KOPT-K1 (cell line): ENCODE measurements around the gene RBM18.

Source experiments
- H3K27ac ChIP-seq: fragments of 200-600 bp; sonication (generic); 2 replicates; pipeline ENCODE4 v1.5.1; 2016; ENCODE audit warnings: antibody characterized with exemption, mild to moderate bottlenecking, low read depth, low read length; ENCODE audit not compliant: poor library complexity, severe bottlenecking
- H3K36me3 ChIP-seq: fragments of 200-600 bp; sonication (generic); 2 replicates; pipeline ENCODE4 v1.5.1; 2017; ENCODE audit warnings: antibody characterized with exemption, mild to moderate bottlenecking, low read length, moderate library complexity; ENCODE audit not compliant: insufficient read depth
- H3K9me3 ChIP-seq: fragments of 200-600 bp; sonication (generic); 2 replicates; pipeline ENCODE4 v1.5.1; 2017; ENCODE audit warnings: antibody characterized with exemption, low read length, mild to moderate bottlenecking; ENCODE audit not compliant: insufficient read depth, poor library complexity, severe bottlenecking

RBM18 gene

DNA sequence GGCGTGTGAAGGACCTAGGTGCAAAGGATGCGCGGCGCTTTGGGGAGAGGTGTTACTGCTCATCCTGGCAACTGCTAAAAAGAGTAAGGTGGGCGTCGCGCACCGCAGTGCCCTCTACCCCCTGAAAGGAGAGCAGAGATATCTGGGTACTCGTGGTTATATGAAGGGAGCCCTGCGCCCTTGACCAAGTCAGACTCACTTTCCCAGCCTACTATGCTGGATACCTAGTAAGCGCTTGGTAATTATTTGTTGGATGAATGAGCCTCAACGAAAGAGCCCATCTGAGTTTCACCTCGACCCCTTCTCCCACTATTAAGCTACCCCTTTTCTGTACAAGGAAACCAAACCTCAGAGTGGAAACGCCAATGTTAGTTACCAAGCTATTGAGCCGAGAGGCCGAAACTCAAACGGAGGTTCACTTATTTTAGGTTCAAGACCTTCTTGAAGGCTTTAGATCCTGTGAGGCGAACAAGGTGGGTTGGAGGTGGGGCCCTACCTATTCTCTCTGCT lies 43.9 kb downstream of the RBM18 start:
- Histone ChIP-seq H3K9me3 (no peaks in the 10 kb centered on the region), H3K27ac (no peak overlapping the region), H3K36me3 (no peaks in the 10 kb centered on the region)

DNA sequence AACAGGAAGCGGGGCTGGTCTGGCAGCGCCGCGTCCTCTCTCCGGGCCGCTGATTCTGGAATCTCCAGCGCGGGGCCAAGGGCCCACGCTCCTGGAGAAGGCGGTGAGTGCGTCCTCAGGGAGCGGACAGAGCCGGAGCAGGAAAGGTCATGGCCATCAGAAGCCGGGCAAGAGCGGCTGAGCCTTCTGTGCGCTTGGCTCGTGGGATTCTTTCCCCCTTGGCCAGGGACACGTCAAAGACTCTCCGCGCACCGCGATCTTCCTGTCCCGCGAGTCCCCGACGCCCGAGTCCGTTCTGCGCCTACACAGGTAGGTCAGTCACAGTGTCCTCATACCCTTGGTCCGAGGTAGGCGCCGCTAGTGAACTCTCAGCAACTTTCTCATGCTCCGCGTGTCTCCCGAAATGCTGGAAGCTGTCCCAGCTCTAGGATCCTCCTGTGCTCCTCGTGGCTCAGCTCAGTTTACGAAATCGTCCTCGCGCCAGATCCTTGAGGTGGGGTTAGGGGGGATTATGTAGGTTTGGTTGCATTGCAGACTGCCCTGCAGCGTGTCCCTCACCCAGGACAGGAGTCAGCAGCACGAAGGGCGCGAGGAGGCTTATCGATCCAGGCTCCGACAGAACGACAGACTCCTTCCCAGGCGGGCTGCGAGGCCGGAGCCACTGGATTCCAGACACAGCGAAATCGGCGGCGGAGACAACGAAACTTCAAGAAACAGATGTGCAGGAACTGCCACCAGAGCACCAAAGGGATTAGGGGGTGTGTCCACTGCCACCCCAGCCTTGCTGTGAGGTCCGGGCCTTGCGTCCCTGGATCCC lies 44.6 kb downstream of the RBM18 start:
- Histone ChIP-seq H3K27ac (no peak overlapping the region), H3K9me3 (no peaks in the 10 kb centered on the region), H3K36me3 (no peaks in the 10 kb centered on the region)

DNA sequence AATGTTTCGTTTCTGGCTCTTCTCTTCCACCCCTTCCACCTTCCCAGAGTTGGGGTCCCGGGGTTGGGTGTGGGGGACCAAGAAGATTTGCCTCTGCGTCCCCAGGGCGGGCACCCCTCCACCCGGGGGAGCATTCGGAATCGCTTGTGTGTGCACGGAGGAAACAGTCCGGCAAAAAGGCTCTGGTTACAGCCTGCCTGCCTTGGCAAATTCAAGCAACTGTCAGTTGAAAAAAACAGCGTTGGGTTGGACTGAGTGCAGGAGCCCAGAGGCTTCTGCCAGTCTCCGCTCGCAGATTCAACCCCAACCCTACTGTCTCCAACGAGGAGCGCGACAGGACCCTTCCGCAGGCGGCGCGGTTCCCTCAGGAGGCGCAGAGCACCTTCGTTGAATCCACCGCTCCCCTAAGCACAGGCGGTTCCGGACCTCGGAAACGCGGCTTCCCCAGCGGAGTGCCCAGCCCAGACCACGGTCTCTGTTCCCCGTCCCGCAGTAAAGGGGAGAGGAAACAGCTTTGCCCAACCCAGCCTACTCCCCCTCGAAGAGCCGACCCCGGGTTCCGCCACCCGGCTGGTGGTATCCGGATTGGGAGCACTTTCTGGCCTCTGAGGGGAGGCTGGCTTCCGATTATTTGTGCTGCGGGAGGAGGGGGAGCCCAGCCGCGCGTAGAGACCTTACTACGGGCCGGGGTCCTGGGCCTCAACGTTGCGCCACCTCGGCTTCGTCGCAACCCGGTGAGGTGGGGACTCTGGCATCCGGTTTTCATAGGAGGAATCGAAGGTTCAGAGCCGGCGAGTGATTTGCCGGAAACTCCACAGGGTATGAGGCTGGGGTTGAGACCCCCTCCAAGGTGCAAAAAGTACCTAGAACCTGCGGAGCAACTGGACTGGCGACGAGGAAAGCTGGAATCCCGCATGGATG lies 45.4 kb downstream of the RBM18 start:
- Histone ChIP-seq H3K9me3 (no peaks in the 10 kb centered on the region), H3K36me3 (no peaks in the 10 kb centered on the region)

DNA sequence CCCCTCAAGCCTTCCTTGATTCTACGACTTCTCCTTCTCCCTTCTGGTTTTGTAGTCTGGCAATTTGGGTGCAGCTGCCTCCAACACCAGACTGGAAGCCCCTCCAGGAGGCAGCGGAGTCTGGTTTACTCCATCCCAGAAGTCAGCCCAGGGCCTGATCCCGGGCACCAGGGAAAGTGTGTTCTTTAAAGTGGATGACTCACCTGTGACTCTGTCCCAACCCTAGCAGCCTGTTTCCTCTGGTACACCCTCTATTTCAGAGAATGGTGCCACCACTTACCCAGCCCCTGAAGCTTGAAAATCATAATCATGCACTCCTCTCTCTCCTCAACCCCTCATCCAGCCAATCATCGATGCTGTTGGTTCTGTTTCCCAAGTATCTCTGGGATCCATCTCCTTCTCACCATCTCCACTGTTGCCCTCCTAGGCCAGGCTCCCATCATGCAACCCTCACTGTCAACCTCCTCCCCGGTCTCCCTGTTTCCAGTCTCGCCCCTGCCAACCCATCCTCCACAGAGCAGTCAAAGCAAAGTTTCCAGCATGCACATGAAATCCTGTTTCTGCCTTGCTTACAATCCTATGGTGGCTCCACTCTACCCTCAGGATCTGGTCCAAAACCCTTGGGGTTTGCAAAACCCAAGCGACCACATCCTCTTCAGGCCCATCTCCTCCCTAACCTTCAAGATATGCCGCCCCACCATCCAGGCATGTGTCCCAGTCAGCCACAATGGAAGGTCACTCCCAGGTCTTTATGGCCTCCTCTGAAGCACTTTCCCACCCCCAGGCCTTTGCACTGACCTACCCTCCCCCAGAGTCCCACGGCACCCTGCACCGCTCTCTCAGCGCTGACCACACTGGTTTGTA lies 46.3 kb downstream of the RBM18 start:
- Histone ChIP-seq H3K27ac (no peak overlapping the region), H3K9me3 (no peaks in the 10 kb centered on the region), H3K36me3 (no peaks in the 10 kb centered on the region)

More for the DNA sequence above, 45.4 kb downstream of the RBM18 start:
- H3K27ac ChIP-seq: no peak overlapping the region

DNA sequence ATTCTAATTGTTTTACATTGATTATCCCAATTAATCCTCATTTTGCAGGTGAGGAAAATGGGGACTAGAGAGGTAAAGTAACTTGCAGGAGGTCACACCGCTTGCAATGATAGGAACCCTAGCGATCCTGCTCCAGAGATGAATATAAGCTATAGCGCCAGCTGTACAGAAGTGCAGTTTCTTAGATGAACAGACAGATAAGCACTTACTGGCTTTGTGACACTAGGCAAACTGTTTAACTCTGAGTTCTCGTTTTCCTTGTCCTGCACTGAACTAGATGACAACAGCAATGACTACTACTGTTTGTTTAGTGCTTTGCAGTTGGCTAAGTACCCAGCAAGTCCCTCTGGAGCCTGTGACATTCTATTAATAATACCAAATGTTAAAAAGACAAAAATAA lies 47.0 kb downstream of the RBM18 start:
- H3K27ac ChIP-seq: no peak overlapping the region
- H3K9me3 ChIP-seq: no peaks in the 10 kb centered on the region
- no peaks in the 10 kb centered on the region for H3K36me3 ChIP-seq

DNA sequence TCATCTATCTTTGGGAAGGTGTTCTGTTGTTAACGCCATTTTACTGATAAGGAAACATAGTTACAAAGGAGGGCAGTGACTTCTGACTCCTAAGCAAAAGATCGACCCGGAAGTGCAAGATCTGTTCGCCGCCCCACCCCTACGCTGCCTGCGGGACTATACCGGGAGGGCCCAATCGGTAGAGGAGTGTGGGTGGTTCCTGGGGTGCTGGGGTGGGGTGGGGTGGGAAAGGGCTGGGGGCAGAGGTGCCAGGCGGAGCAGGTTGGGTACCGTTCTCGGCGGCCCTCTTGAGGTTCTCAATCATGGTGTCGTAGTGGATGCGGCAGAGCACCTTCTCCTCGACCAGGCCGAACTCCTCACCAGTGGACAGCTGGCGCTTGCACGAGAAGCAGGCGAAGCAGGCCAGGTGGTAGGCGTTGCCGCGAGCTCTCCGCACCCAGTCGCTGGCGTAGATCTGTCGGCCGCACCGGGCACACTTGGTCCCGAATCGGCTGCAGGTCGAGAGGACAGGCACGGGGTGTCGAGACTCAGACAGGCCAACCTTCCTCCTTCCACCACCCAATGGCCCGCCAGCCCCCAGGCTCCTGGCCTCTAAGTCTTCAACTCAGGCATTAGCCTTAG lies 47.7 kb downstream of the RBM18 start:
- H3K27ac ChIP-seq: no peak overlapping the region
- H3K36me3 ChIP-seq: no peaks in the 10 kb centered on the region
- H3K9me3 ChIP-seq: no peaks in the 10 kb centered on the region

DNA sequence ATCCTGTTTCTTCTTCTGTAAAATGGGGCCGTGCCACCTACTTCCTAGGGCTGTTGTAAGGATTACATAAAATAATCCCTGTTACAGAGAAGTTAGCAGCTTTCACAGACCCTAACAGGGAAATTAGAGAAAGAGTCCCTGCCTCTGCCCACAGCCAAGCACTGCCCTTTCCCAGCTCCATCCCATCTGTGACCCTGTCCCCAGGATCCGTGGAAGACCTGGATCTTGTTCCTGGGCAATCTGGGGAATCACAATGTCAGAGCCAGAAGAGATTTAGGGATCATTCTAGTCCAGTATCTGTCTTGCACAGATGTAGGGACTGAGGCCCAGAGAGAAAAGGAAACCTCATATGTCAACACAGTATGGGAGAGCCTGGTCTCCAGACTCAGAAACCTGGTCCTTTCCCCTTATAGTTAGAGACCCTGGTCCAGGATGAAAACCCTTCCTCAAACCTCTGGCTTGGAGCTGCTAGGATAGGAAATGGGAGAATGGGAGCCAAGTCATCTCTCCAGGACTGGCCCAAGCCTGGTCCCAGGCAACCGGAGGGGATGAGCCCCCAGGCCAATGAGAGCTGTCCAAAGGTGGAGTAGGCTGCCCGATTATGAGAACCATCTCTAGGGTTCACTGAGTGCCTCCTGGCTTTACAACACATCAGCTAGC lies 48.4 kb downstream of the RBM18 start:
- Histone ChIP-seq H3K36me3 (no peaks in the 10 kb centered on the region), H3K9me3 (no peaks in the 10 kb centered on the region), H3K27ac (no peak overlapping the region)

DNA sequence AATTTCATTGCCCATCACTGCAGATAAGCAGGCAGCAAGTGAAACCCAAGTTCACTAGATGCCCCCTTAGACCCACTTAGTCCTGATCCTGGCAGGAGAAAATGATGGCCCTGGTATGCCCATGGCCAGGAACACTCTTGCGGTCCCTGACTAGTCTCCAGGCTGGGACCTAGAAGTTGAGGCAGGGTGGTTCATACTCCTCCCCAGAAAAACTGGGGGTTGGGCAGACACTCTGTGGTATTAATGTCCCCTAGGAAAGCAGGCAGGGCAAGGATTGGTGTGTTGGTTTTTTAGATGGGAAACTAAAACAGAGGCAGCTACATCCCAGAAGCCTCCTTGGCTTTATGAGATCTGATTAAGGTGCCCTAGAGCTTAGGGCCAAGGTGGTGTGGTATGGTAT lies 49.0 kb downstream of the RBM18 start:
- Histone ChIP-seq H3K27ac (no peak overlapping the region), H3K9me3 (no peaks in the 10 kb centered on the region), H3K36me3 (no peaks in the 10 kb centered on the region)

DNA sequence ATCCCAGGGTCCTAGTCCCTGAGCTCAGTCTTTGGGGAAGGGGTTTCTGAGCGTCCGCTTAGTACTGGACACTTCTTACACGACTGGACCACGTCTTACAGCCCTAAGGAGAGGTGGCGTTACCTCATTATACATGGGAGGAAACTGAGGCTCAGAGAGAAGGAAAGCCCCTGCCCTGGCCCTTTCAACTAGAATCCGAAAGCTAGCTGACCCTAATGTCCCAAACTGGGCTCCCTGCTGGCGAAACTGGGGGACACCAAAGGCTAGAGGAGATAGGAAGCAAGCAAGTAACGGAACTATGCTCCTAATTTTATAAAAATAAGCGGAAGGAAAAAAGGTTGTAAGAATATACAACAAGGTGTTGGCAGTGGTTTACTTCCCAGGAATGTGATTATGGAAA lies 50.1 kb downstream of the RBM18 start:
- H3K27ac ChIP-seq: no peak overlapping the region
- no peaks in the 10 kb centered on the region for H3K9me3 ChIP-seq
- no peaks in the 10 kb centered on the region for H3K36me3 ChIP-seq

DNA sequence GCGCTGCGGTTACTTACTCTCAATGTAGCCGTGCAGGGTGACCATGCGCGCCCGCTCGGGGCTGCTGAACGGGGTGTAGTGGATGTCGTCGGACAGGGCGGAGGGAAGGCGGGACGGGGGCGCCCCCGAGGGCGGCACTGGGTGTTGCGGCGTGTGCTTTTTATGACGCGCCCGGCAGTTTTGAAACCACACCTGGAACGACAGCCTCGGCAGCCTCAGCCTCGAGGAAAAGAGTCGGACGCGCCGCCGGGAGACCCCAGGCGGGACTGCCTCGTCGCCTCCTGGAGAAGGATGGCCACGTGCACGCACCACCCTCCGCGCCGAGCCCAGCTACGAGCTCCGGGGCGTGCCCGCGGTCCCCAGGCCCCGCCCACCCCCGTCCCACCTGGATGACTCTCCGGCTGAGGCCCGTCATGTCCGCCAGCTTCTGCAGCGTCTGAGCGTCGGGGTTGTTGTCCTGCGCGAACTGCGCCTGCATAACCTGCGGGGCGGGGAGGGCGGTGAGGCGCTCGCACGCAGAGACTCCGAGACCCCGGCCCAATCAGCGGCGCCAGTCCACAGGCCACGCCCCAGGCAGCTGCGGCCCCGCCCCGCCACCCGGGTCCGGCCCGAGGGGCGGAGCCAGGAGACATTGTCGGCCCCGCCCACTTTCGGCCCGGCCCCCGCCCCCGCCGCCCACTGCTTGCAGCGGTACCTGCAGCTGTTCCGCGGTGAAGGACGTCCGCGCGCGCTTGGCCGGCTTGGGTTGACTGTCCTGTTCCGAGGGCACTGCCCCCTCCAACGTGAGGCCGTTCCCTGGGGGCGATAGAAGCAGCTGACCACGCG lies 50.8 kb downstream of the RBM18 start:
- H3K9me3 ChIP-seq: no peaks in the 10 kb centered on the region
- H3K27ac ChIP-seq: no peak overlapping the region

DNA sequence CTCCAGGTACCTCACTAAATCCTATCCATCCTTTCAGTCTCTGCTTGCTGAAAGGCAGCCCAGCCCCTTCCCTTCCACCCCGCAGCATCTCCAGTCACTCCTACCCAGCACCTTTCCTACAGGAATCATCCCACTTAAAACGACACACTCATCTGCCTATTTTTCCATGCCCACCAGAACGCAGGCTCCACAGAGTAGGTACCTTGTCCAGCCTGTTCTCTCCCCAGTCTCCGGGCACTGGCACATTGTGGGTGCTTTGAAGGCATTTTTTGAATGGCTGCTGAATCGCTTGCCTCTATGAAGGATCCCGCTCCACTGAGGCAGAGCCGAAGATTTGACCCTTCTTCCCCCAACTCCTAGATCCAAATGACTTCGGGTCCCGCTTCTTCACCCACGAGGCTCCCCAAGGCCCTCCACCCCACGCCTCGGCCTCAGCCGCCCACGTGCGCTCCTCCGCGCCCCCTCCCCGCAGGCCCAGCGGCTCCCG lies 51.5 kb downstream of the RBM18 start:
- Histone ChIP-seq H3K9me3 (no peaks in the 10 kb centered on the region), H3K36me3 (no peaks in the 10 kb centered on the region), H3K27ac (no peak overlapping the region)

More for the DNA sequence above, 50.8 kb downstream of the RBM18 start:
- no peaks in the 10 kb centered on the region for H3K36me3 ChIP-seq

DNA sequence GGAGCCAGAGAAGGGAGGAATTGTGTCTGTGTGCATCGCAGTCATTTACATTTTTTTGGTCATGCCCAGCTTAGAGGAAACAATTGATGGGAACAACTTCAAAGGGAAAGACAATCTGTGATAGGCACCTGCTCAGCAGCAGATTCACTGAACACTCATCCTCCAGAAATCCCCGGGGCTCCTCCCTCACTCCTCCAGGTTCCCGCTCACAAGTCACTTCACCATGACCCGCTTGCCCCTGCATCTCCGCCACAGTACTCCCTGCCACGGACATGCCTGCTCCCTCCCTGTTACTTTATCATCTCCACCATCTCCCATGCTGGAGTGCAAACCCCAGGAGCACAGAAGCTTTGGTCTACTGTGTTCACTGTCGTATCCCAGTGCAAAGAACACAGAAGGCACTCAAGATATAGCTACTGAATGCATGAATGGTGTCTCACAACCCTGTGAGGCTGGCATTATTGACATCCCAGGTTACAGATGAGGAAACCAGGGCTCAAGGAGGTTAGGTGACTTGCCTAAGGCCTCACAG lies 52.1 kb downstream of the RBM18 start:
- H3K36me3 ChIP-seq: no peaks in the 10 kb centered on the region
- H3K27ac ChIP-seq: no peak overlapping the region
- H3K9me3 ChIP-seq: no peaks in the 10 kb centered on the region

DNA sequence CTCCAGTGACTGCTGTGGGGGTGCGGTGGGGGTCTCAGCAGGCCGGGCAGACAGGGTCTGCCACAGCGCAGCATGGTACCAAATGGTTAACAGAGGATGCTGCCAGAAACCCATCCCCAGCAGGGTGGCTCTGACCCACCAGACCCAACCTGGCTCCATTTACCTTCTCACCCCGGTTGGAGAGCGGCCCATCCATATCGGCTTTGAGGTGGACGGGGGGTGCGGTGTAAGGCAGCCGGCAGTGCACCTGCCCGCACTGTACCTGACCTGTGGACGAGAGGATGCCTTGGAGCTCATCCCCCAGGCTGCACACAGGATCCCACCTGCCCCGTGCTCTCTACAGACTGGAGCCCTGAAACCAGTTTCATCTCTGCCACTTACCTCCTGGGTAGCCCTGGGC lies 55.2 kb downstream of the RBM18 start:
- Histone ChIP-seq H3K9me3 (no peaks in the 10 kb centered on the region), H3K36me3 (no peaks in the 10 kb centered on the region), H3K27ac (no peak overlapping the region)
